ENCODE results near the gene POGK.
"Not testable (repeated sequence)": the region's sequence is repeated elsewhere in the genome, so short reads cannot be mapped to it uniquely, and the experiment has no call there.

Gene POGK

DNA sequence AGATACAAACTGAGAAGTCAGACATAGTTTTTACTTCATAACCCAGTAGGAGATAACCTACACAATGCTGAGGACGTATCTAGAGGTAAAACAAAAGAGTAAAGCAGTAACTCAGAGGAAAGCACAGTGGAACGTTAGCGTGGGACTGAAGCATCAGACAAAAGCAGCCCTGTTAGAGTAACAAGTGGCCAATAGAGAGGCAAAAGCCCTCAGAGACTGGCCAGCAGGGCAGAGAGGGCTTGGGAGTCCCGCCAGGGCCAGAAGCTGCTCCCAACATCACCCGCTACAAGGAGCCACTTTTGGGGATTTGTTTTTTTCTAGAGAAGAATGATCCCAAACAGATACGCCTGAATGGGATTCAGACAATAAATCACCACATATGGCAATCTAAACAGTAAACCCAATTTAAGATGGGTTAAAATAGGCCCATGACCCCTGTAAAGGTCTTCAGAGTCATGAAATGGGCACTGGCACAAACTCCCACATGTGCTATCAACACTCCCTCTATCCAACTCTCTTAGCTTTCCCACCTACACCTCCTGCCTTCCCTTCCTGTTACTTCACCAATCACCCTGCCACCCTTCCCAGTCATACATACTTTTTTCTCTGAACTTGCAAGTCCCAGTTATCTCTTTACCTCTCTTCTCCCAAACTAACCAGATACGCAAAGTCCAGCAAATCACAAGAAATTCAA is 19.6 kb downstream of the POGK start:
- DNase-seq, result no peak

- DNase-seq, result no peak
These were observed 20.3 kb downstream of the POGK start for GRCh38 chr1:166859597-166859996.

GRCh38 chr1:166865926-166866325 is 26.7 kb downstream of the POGK start:
- DNase-seq, result no peak

- no peak for DNase-seq
These were observed 29.4 kb downstream of the POGK start for GRCh38 chr1:166868639-166869038.

- DNase-seq, result no peak
These were observed 30.2 kb downstream of the POGK start for GRCh38 chr1:166869318-166870099.

DNA sequence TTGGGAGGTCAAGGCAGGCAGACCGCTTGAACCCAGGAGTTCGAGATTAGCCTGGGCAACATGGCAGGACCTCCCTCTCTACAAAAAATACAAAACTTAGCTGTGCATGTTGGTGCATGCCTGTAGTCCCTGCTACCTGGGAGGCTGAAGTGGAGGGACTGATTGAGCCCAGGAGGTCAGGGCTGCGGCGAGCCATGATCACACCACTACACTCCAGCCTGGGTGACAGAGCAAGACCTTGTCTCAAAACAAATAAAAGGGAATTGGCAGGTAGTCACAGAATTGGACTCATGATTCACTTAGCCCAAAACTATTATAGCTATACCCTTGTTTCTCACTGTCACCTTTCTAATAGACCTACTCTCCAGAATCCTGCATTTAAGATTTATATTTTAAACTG is 31.3 kb downstream of the POGK start:
- DNase-seq, result no peak

- no peak for DNase-seq
These were observed 35.2 kb downstream of the POGK start for GRCh38 chr1:166874464-166874863.

- DNase-seq, result no peak
These were observed 36.0 kb downstream of the POGK start for GRCh38 chr1:166875302-166875733.

- DNase-seq, result peak; percentile 99
These were observed 36.7 kb downstream of the POGK start, which contains the start of gene TADA1 for GRCh38 chr1:166875734-166876539. Gene TADA1 (minus strand): TSS chr1:166876264. CDS start chr1:166876233, 31 bp downstream.

DNA sequence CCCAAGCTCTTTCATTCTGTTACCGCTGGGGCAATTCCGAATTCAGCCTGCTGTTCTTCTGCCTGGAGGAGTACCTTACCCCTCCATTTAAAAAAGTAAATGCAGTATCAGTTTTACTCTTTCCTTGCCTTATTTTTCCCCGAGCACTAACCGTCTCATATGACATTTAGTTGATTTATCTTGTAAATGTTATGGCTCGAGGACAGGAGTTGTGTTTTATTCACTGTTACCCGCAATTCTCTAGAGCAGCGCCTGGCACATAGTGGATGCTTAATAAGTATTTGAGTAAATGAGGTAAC is 37.2 kb downstream of the POGK start:
- no peak for DNase-seq

DNA sequence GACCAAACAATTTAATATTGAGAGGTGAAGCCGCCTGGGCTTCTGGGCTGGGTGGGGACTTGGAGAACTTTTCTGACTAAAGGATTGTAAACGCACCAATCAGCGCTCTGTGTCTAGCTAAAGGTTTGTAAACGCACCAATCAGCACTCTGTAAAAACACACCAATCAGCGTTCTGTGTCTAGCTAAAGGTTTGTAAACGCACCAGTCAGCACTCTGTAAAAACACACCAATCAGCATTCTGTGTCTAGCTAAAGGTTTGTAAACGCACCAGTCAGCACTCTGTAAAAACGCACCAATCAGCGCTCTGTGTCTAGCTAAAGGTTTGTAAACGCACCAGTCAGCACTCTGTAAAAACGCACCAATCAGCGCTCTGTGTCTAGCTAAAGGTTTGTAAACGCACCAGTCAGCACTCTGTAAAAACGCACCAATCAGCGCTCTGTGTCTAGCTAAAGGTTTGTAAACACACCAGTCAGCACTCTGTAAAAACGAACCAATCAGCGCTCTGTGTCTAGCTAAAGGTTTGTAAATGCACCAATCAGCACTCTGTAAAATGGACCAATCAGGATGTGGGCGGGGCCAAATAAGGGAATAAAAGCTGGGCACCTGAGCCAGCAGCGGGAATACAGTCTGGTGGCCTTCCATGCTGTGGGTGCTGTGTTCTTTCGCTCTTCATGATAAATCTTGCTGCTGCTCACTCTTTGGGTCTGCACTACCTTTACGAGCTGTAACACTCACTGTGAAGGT is 39.1 kb downstream of the POGK start:
- not testable (repeated sequence) for DNase-seq

GRCh38 chr1:166882893-166883292 is 43.6 kb downstream of the POGK start:
- DNase-seq, result no peak

DNA sequence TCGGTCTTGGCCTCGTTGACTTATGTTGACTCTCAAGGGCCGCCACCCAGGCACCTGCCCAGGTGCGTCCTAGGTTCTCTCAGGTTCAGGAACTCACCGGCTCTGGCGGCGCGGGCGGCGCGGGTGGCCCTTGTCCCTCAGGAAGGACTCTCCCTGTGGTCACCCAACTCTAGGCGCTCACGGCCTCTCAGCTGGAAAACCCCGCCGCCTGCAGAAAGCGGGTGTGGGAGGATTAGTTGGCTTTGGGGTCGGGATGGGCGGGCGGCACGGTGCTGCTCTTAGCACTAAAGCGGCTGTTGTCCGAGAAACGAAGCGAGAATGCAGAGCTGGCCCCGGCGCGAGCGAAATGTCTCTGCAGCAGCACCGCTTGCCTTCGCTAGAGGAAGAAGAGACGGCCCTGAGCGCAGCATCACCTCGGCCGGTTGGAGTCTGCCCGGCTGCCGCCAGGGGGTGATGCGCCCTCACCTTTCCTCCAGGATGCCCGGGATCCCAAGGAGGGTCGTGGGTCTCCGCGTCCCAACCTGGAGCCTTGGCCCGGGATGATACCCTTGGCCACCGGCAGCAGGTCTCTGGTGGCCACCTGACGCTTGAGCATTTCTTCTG is 44.9 kb downstream of the POGK start:
- no peak for DNase-seq

DNA sequence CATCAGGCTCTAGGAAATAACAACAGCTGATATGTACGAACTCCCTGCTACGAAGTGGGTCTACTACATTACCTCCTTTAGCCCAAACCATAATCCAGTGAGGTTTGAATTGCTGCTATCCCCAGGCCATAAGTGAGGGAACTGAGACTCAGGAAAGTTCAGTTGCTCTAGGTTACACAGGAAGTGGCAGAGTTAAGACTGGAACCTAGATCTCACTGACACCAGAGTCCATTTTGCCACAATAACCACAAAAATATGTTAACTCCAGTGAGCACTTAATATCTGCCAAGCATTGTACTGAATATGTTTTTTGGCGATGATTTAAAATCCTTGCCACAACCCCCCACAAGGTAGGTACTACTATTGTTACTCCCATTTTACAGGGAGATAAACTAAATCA is 45.7 kb downstream of the POGK start:
- DNase-seq, result no peak

DNA sequence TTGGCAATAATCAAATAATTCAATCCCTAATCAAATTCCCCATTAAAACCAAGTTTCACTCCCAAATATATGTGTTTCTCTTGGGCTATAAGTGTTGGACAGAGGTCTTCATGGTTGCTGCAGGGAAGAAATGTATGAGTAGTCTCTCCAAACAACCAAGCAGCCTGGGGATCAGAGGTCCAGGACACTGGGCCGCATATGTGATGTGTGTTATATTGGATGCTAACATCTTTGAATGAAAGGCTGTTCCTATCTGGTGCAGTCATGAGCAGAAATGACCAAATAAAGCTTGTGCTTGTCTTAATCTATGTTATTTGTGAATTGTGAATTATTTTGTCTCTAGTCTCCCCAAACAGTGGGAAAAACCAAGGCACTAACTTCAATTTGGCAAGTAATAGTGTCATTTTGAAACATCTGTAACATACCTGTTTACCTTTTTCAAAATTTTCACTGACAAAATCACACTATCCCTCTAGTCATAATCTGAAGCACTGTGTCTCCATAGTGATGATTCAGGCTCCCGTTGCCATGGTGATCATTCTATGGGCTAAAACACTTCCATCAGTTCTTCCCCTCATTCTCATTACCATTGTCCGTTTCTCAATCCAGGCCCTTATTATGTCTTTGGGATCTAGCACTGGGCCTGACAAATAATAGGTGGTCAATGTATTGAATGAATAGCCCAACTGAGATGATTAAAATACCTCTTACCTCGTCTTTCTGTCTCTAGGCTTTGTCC is 49.3 kb downstream of the POGK start:
- DNase-seq, result no peak

DNA sequence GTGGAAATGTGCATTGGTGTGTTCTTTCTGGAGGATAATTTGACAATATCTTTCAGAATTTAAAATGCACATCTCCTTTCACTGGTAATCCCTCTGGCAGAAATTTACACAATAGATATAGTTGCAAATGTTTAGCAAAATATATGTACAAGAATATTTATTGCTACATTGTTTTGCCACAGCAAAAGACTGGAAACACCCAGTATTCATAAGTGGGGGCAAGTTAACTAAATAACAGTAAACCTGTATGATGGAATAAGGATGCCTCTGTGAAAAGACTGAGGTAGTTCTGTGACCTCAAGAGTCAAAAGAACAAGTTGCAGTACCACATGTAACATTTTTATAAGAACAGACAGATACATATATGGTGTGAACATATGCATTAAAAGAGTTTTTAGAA is 50.5 kb downstream of the POGK start:
- DNase-seq, result no peak

- no peak for DNase-seq
These were observed 56.5 kb downstream of the POGK start for GRCh38 chr1:166895766-166896165.

GRCh38 chr1:166899769-166900168 is 60.5 kb downstream of the POGK start:
- no peak for DNase-seq

DNA sequence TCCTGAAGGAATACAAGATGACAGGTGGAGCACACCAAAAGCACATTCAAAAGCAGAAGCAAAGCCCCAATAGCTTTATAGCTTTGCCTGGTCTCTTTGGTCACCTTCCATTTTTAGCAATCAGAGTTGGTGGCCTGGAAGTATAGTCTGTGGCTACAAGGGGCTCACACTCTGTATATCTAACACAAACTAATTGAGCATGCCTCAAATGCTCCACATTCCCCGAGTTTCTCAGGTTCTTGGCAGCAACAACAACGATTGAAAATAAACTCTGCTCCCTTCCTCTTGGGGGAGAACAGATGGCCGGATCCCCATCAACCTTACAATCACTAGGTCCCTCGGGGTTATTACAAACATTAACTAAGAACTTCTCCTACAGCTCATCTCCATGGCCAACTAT is 61.7 kb downstream of the POGK start:
- DNase-seq, result no peak

GRCh38 chr1:166902279-166902678 is 63.0 kb downstream of the POGK start:
- DNase-seq, result no peak

DNA sequence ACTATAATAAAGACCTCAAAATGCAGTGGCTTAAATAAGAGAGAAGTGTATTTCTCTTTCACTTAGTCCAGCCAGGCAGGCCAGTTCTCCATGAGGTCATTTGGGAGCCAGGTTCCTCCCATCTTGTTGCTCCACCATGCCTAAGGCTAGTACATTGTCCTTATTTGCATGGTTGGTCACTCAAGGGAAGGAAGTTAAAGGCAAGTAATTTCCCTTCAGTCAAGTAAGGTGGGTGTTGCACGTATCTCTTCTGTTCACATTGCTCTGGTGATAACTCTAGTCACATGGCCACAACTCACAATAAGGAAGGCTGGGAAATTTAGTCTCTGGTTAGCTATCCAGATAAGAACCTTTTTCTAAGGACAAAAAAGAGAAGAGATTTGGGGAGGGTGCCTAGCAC is 64.0 kb downstream of the POGK start:
- no peak for DNase-seq

DNA sequence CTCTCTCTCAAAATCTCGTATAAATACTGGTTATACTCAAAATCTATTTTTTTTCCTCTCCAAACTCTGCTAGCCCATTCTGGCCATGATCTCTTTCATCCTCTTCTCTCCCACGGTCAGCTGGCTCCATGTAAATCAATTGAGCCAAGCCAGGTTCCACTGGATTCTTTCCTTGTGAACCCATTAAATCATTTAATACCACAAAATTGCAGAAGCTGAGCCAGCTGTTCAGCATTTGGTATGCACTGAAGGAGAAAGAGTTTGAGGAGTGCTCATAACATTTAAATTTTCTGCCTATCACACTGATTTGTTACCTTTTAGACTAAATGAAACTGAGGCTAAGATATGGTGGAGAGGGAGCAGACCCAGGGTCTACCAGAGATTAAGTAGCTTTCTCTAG is 65.9 kb downstream of the POGK start:
- no peak for DNase-seq

Measured in DMS153 (cell line).